ENCODE data around the gene FAM163A. TPM values are rescaled to one million over a fixed set of nuclear protein-coding genes. Genes with fewer than 3 reads are reported as not detected.

The FAM163A gene
- total and polyA plus RNA-seq, 9 of the 15 experiments (the other 6 are each of a cell fraction or from before 2014, with no cell fraction given), result not detected

GRCh38 chr1:179706339-179706941 lies 36.7 kb upstream of the FAM163A start:
- Histone ChIP-seq H3K9me3 (replicated peaks; ENCODE audit: control insufficient read depth, insufficient read depth, low read depth, low read length) (no peaks in the 10 kb centered on the region), H2AFZ (ENCODE audit: low read depth, low read length) (no peak overlapping the region), H3K27me3 (ENCODE audit: control insufficient read depth in 2 of 2, insufficient read depth in 2 of 2, low read length in 2 of 2) (peaks cover 0 to 3% of the 10 kb centered on the region in 2 experiments; a peak in 2 of 5 replicates), H3K36me3 (ENCODE audit: control insufficient read depth, insufficient read depth, low read length) (no peaks in the 10 kb centered on the region), H3K79me2 (ENCODE audit: control insufficient read depth, insufficient read depth, low read length) (no peaks in the 10 kb centered on the region), H3K27ac (ENCODE audit: extremely low read depth, low read depth, low read length) (no peak overlapping the region), H4K20me1 (replicated peaks; ENCODE audit: control insufficient read depth, insufficient read depth, low read length) (no peaks in the 10 kb centered on the region), H3K4me2 (ENCODE audit: insufficient read depth, low read length) (no peak overlapping the region), H3K9ac (ENCODE audit: insufficient read depth in 1 of 2, low read depth in 2 of 2, low read length in 2 of 2) (no peak overlapping the region), H3K9me1 (ENCODE audit: control insufficient read depth, insufficient read depth, low read length) (no peaks in the 10 kb centered on the region), H3K4me3 (no peak overlapping the region), H3K4me1 (replicated peaks in 1 of 2; ENCODE audit: control insufficient read depth in 2 of 2, insufficient read depth in 2 of 2, low read length in 2 of 2) (no peaks in the 10 kb centered on the region)
- intact Hi-C loops (cut with micrococcal nuclease) (loop anchor here (1.0 to 5.0 kb wide), 5 partner anchors 104 to 776 kb away; no protein-coding TSS in a partner anchor), in situ Hi-C loops (cut with MboI) (loop anchor here (5.0 to 10.0 kb wide), 2 partner anchors 466 to 708 kb away; no protein-coding TSS in a partner anchor)
- DNase-seq (ENCODE audit: extremely low read depth in 1 of 4, low spot score in 3 of 4) (peak; percentile 57 to 80 (median 62)), FAIRE-seq (peak; percentile 73), ATAC-seq (peak; percentile 76)
- CTCF ChIA-PET (ENCODE audit: low intra/inter-chr PET ratio), result interaction anchor here (0.6 to 2.8 kb wide), 9 partner anchors 99 to 778 kb away, joined by 3 to 26 read pairs (median 7); no protein-coding TSS in a partner anchor
- POLR2A ChIA-PET, result interaction anchor here (0.6 to 1.3 kb wide), 5 partner anchors 99 to 473 kb away, joined by 3 to 8 read pairs (median 3); no protein-coding TSS in a partner anchor
- WGBS (ENCODE audit: insufficient coverage, low coverage, missing lambda C conversion rate), result 0% methylated on average over 3 of the region's 3 CpGs
- no TSS peak for BruUV-seq (replicated peaks)
- TF ChIP-seq MYC (IDR thresholded peaks at IDR 0.05; ENCODE audit: low read depth, low read length) (0 out of 2 replicates have a peak, but pooled peaks have one; percentile 27), MYC (CRISPR knock-in tag; IDR thresholded peaks at IDR 0.05; ENCODE audit: borderline replicate concordance, low read depth) (no peak), GTF3C2 (IDR thresholded peaks at IDR 0.05; ENCODE audit: borderline replicate concordance, extremely low read depth, insufficient read length) (no peak), RB1 (IDR thresholded peaks at IDR 0.05; ENCODE audit: low read depth) (0 out of 2 replicates have a peak, but pooled peaks have one; percentile 31), ZNF184 (CRISPR knock-in tag; IDR thresholded peaks at IDR 0.05) (no peak), ZNF518B (CRISPR knock-in tag; IDR thresholded peaks at IDR 0.05) (no peak), CTCF (IDR thresholded peaks at IDR 0.05 in 2 of 3, conservative IDR thresholded peaks at IDR 0.05 in 1 of 3; ENCODE audit: insufficient read depth in 2 of 3, low read depth in 1 of 3, low read length in 3 of 3) (peak; percentile 86 to 98 (median 88)), STAG1 (CRISPR knock-in tag; IDR thresholded peaks at IDR 0.05; ENCODE audit: borderline replicate concordance) (peak; percentile 32; the same call in 1 of the 2 replicates), ATF4 (CRISPR knock-in tag; IDR thresholded peaks at IDR 0.05) (no peak), CC2D1A (IDR thresholded peaks at IDR 0.05) (0 out of 2 replicates have a peak, but pooled peaks have one; percentile 48), ARID2 (IDR thresholded peaks at IDR 0.05) (peak; percentile 77; the same call in 1 of the 2 replicates)
